Ectodermal cell (in vitro differentiated cells): ENCODE measurements around the gene ANKRD65.
"Not testable (repeated sequence)": the region's sequence is repeated elsewhere in the genome, so short reads cannot be mapped to it uniquely, and the experiment has no call there.

Experiments
- H3K27ac ChIP-seq: 2 replicates; pipeline ENCODE4 v1.7.0; 2013; ENCODE audit warnings: mild to moderate bottlenecking, low read depth, low read length; ENCODE audit not compliant: insufficient read depth, poor library complexity, severe bottlenecking
- H3K27me3 ChIP-seq: 2 replicates; pipeline ENCODE4 v1.7.0; 2013; ENCODE audit warnings: mild to moderate bottlenecking, low read length; ENCODE audit not compliant: insufficient read depth, control insufficient read depth, poor library complexity, severe bottlenecking
- H3K36me3 ChIP-seq: one replicate; pipeline ENCODE4 v1.7.0; 2013; ENCODE audit warnings: low read length; ENCODE audit not compliant: control insufficient read depth, insufficient read depth
- H3K4me1 ChIP-seq: one replicate; pipeline ENCODE4 v1.7.0; 2013; ENCODE audit warnings: low read length; ENCODE audit not compliant: control insufficient read depth, insufficient read depth
- H3K4me3 ChIP-seq: 2 replicates; pipeline ENCODE4 v1.7.0; 2013; ENCODE audit warnings: low read depth, low read length, control low read depth; ENCODE audit not compliant: insufficient read depth
- H3K9me3 ChIP-seq: 2 replicates; pipeline ENCODE4 v1.7.0; 2013; ENCODE audit warnings: mild to moderate bottlenecking, low read length, moderate library complexity; ENCODE audit not compliant: control insufficient read depth
- WGBS, 2 experiments: methylation state at CpG; one replicate each; pipeline ENCODE4 v1.1.7; 2013; ENCODE audit warnings: missing lambda C conversion rate in 2 of 2; 5-methylcytosine and 5-hydroxymethylcytosine counted together

The ANKRD65 gene

DNA sequence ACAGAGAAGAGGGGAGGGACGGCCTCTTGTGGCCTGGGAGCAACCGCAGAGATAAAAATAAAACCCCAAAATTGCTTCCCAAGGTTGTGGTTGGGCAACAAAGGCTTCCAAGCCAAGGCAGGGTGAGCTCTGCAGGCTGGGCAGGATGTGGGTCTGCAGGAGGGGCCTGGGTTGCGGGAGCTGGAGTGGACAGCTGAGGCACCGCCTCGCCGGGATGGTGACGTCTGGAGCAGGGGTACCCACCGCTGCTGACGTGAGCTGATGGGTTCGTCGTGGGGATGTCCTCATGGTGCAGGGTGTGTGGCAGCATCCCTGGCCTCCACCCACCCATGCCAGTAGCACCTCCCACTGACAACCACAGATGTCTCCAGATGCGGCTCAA lies 49.7 kb downstream of the ANKRD65 start:
- WGBS, 2 experiments, result 95 to 96% methylated on average over 12 of the region's 12 CpGs
- Histone ChIP-seq H3K4me3 (no peak overlapping the region), H3K36me3 (peaks cover 4% of the 10 kb centered on the region), H3K27ac (no peak overlapping the region), H3K4me1 (peaks cover 5% of the 10 kb centered on the region), H3K27me3 (no peaks in the 10 kb centered on the region), H3K9me3 (peaks cover 1% of the 10 kb centered on the region)

DNA sequence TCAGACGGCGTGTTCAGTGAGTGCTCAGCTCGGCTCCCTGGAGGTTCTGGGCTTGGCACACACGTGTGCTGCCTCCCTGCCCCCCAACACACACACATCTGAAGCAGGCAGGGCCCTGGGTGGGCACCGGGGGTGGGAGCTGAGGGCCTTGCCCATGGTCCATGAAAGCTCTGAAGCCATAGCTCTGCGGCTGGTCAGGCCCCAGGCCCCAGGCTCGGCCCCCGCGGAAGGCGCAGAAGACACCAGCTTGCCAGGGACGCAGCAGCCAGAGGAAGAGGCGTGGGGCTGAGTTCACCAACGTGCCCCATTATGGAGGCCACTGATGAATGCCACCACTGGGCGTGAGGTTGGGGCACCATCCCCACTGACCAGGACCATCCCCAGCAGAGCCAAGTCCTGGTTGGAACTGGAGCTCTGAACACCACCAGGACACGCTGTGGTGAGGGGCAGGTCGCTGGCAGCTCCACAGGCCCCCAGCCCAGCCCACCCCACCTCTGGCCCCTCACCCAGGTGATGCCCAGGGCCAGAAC lies 50.2 kb downstream of the ANKRD65 start:
- H3K4me3 ChIP-seq, result no peak overlapping the region
- 95 to 96% methylated on average over 16 of the region's 16 CpGs for WGBS, 2 experiments
- H3K9me3 ChIP-seq, result peaks cover 6% of the 10 kb centered on the region
- no peak overlapping the region for H3K27ac ChIP-seq
- H3K36me3 ChIP-seq, result peaks cover 4% of the 10 kb centered on the region
- H3K27me3 ChIP-seq, result no peaks in the 10 kb centered on the region
- peaks cover 5% of the 10 kb centered on the region for H3K4me1 ChIP-seq

DNA sequence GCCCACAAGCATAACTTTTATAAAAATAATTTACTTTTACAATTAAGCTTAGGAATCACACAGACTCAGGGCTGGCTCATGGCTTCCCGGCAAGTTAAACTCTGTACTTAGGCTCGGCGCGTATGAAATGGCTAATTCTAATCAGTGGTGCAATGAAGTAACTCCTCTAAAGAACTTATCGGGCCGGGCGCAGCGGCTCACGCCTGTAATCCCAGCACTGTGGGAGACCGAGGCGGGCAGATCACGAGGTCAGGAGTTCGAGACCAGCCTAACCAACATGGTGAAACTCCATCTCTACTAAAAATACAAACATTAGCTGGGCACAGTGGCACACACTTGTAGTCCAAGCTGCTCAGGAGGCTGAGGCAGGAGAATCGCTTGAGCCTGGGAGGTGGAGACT lies 51.0 kb downstream of the ANKRD65 start:
- H3K4me1 ChIP-seq, H3K27ac ChIP-seq, H3K9me3 ChIP-seq, H3K4me3 ChIP-seq, H3K36me3 ChIP-seq, H3K27me3 ChIP-seq: not testable (repeated sequence)
- WGBS, 2 experiments, result 93 to 96% methylated on average over 14 of the region's 14 CpGs
